GM20431 (cell line): ENCODE results near the gene BMP4.

Experiments used
- in situ Hi-C: fragments of 300-500 bp; cut with MseI, MboI; formaldehyde crosslinking; loops from one replicate; pipeline ENCODE4 v1.15.0; 2020; ENCODE audit warnings: low sequenced_read_pairs; ENCODE audit not compliant: unreplicated experiment

The BMP4 gene

DNA sequence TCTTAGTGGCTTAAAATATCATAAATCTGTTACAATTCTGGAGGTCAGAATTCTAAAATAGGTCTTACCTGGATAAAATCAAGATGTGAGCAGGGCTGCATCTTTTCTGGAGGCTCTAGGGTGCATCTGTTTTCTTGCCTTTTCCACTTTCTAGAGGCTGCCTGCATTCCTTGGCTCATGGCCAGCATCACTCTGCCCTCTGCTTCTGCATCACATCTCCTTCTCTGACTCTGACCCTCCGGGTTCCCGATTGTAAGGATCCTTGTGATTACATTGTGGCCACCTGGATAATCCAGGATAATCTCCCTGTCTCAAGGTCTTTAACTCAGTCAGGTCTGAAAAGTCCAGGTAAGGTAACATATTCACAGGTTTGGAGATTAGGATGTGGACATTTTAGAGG is 11.0 kb upstream of the BMP4 start:
- in situ Hi-C loops: no loop called here

DNA sequence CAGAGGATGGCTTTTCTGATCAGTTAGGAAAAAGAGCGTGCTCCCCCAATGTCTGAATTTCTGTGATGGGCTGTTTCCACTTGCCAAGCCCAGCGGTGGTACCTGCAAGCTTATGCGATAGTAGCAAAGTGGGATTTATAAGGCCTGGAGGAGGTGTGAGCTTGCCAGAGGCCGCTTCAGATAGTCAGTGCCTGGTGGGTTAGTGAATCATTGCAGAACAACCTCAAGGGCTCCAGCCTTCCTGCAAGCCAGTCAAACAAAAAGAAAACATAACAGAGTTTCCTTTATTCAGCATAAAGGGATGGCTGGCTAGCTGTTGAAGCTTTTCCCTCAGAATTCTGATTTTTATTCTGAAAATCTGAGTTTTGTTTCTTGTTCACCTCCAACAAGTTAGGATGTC is 7.6 kb upstream of the BMP4 start:
- in situ Hi-C loops: no loop called here

DNA sequence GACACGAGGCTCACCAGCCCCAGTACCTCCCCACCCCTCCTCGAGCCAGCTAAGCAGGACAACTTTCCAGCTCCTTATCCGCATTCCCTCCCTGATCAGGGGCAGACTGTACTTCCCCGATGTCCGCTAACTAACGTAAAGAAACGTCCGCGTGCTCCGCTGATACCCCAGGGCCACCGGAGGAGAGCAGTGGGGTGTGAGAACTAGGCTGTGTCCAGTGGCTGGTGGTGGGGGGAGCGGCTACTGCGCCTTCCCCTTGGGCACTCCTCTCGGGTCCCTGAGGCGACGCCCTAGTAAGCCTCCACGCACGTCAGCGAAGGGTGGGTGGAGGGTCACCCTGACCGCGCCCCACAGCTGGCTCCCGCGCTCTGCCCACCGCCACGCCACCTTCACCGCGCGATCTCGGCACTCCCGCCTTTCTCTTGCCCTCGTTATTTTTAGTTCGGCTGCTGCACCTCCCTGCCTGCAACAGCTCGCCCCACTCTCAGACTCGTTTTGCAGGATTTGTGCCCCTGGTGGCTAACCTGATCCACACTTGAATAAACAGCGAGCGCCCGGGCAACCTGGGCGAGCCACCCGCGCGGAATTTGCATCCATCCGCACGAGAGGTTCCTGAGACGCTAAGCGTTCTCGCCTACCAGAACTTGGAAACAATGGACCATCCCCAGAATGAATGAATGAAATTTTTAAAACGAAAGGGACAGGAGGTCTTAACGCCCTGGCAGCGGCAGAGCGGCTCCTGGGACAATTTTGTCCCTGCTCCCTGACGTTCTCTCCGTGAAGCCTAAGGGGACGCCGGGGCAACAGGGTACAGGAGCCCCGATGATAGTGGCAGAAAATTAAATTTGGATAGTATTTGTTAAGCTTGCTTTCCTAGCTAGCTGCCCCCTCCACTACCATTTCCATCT is 6.9 kb upstream of the BMP4 start:
- in situ Hi-C loops: no loop called here

DNA sequence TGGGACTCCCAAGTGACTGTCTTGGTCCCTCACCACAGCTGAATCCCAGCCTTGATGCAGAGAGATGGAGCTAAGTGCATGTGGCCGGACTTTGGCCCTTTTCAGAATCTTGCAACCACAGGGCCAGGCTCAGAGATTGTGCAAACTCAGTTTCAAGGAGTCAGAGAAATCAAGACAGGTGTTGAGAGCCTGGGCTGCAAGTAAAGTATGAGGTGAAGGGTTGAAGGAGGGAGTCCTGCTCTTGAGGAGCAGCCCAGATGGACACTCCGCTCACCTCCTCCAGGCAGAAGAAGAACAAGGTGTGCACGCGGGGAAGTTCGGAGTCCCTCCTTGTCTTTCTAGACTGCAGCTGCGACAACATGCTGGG is 6.3 kb upstream of the BMP4 start:
- in situ Hi-C loops: no loop called here

DNA sequence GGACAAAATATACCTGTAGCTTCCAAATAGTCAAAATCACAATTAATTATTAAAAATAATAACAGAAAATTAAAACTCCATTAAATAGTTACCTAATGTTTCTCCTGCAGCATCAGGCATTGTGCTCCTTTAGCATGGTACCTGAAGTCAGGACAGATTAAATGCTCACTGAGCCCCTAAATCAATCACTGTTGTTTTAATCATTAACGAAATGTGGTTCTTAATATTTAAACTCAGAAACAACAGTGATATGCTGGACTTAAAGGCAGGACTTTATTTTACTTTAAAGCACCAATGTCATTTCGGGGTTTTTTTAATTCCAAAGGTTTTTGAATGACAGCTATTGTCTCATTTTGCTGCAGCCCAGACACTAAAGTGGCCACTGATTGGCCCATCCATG is 2.0 kb upstream of the BMP4 start:
- in situ Hi-C loops: no loop called here

DNA sequence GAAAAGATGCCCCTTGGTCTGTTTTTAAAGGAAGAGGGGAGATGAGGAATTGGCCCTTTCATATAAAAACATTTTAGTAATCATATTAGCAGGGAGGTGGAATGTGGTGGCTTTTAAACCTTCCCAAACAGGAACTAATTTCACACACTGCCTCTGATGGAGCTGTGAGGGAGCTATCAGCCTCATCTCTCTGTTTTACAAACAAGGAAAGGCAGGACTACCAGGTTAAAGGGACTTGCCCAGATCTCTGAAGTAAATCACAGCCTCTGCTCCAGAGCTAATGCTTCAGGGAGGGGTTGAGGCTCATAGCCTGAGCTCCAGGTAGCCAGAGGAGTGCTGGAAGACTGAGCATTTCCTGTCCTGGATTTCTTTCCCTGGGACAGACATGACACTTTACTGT is 1.1 kb upstream of the BMP4 start:
- in situ Hi-C loops: no loop called here

DNA sequence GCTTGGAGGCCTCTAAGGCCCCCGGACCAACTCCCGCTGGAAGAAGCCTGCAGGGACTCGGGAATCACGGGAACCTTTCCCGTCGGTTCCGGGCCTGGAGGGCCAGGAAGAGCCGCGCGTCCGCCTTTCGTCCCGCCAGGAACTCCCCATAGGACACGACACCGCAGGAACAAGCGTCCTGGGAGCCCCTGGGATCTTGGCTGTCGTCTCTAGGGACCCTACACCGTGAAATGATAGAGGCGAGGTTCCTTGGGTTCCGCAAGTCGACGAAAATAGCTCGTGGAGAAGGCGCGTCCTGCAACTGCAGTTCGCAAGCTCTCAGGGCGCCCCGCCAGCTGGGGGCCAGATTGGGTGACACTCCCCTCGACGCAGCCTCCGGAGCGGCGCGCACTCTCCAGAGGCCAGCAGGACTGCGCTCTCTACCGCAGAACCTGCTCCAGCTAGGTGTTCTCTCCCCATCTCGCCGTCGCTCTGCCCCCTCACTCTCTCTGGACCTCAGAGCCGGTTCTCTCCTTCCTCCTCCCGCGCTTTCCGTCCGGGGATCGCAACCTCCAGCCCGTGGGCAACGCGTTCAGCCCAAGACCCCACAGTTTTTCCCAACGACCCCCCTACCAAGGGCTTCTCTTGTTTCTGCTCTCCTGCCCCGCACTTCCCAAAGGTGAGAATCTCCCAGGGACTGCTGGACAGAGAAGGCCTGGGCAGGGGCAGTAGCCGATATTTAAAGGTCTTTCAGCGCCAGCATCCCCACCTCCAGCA is 776 bp downstream of the BMP4 start:
- in situ Hi-C loops: no loop called here

DNA sequence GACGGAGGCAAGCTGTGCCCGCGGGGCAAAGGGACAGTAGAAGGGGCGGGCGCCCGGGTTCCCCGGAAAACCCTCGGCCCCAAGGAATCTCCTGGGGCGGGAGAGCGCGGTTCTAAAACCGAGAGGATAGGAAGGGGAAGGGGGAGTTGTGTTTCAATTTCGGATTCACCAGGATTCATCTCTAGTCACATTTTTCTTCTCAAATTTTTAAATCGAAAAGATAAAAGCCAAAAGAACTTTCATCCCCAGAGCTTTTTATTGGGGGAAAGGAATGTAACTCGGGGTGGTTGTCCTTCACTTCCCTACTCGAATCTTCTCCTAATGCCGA is 1.4 kb downstream of the BMP4 start:
- in situ Hi-C loops: no loop called here

DNA sequence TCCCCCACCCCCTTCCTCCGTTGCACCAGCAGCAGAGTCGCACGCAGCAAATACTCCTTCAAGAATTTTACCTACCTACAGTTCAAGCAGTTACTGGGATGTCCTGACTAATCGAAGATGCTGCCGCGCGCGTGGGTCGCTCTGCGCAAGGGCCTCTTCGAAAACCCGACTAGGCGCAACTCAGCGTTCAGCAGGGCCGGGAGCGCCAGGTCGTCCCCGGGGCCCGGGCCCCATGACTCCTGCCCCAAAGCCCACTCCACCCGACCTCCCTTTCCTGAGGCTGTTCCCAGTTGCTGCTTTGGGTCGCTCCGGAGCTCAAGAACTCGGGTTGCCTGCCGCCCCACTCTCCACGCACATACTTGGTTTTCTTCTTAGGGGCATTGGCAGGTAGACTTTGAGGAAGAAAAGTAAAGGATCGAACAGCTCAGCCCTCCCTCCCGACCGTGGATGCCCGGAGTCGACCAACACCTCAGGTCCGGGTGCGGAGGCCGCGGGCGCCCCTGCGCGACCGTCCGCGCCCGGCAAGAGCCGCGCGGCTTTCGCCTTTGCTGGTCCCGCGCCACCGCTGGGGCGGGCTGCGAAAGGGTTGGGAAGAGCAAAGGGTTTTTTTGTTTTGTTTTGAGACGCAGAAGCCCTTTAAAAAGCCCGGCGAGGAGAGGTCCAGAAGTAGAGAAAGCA is 1.9 kb downstream of the BMP4 start:
- in situ Hi-C loops: no loop called here

DNA sequence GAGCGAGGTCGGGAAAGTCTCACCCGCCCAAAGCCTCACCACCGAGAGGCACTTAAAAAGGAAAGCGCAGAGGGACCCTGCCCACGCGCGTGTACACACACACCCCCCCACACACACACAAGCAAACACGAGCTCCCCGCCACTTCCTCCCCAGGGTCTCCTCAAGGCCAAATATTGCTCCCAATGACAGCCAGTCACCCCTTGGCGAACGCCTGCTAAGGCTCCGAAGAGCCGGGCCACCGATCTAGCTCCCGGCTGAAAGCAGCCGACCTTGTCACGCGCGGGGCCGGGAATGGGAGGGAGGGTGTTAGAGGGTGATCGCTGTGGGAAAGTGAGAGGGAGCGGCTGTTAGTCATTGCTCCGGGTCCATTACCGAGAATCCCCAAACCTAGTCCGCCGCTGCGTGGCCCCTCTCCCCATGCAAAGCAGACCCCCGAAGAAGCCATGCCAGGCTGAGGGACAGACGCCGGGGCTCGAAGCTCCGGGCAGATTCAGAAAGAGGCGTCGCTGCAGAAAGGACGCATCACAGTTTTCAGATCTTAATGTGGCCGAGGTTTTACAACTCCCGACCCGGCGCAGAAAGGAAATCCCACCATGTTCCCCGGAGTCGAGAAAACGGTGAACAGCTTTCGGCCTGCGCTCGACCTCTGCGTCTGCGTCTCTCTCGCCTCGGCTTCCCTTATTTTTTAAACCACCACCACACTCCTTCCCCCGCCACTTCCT is 2.6 kb downstream of the BMP4 start:
- in situ Hi-C loops: no loop called here

DNA sequence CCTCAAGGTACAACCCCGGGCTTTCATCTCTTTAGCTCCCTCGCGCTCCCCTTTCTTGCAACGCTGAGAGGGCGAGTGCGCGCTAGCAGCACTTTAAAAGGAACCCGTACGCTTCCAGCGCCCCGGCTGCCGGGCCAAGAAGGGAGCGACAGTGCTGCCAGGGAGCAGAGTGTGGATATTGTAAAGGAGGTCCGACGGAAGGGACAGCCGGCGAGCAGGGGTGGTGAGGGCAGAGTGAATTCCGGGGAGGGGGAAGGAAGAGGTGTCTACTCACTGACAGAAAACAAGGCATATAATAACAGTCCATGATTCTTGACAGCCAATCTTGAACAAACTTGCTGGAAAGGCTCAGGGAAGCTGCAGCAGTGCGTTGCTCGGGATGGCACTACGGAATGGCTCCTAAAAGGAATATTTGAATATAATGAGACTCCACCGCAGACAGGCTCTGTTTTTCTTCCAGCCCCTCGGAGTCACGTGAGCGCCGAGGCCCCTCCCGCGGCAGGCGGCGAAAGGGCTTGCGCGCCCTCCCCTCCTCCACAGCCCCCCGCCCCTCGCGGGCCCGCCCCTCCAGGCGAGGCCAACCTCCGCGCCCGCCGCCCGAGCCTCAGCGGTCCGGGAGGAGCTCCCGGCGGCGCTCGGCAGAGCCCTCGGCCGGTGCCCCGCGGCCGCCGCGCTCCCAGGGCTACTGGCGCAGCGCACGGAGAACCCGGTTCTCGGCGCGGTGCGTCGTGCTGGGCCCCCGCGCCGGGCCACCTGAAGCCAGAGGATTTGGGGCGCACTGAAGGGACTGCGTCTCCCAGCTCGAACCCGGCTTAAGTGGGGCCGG is 3.4 kb downstream of the BMP4 start:
- in situ Hi-C loops: no loop called here

DNA sequence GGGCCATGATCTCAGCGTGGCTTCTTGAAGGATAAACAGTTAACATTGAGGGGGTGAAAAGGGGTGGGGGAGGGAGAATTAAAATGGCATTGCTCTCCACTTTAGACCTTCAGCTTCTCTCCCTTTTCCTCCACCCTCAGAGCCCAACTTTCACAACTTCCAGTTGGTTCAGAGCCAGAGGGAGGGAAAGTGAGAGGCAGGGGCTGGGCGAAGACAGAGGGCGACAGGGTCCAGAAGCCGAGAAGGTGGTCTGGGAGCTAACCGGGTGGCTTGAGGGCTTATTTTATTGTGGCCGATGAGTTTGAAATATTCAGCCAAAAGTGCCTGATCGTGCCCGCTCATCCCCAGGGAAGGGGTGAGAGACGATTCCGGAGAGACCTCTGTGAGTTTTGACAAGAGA is 4.1 kb downstream of the BMP4 start:
- in situ Hi-C loops: no loop called here

DNA sequence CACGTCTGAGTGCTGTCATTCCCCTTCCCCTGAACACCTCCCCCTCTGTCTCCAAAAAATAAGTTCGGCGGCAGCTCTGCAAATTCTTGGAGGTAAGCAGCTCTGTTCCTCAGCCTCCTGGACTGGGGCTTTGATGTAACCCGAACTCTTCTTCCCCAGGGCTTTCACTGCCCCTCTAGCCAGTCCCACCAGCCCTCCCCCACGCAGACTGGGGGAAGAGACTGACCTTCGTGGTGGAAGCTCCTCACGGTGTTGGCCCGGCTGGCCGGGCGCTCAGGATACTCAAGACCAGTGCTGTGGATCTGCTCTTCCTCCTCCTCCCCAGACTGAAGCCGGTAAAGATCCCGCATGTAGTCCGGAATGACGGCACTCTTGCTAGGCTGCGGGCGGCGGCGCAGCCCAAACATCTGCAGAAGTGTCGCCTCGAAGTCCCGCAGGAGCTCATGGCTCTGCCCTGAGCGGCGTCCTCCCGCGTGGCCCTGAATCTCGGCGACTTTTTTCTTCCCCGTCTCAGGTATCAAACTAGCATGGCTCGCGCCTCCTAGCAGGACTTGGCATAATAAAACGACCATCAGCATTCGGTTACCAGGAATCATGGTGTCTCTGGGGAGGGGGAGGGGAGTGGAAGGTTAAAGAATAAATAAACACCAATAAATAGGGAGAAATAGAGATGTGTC is 4.9 kb downstream of the BMP4 start:
- in situ Hi-C loops: no loop called here

DNA sequence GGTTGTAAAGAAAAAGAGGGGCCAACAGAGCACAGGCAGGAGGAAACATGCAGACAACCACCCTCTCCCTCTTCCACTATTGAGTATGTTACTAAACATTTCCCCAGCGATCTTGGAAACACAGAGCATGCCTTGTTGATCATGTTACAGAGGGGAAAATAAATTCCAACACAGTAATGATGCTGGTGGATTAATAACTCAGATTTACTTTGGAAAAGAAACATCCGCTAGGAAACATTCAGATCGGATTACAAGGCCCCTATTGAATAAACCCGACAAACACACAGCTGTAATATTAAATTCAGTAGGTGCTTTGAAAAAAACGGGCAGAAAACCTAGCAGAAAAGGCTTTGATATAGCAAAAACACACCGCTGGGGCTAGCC is 5.4 kb downstream of the BMP4 start:
- in situ Hi-C loops: no loop called here

DNA sequence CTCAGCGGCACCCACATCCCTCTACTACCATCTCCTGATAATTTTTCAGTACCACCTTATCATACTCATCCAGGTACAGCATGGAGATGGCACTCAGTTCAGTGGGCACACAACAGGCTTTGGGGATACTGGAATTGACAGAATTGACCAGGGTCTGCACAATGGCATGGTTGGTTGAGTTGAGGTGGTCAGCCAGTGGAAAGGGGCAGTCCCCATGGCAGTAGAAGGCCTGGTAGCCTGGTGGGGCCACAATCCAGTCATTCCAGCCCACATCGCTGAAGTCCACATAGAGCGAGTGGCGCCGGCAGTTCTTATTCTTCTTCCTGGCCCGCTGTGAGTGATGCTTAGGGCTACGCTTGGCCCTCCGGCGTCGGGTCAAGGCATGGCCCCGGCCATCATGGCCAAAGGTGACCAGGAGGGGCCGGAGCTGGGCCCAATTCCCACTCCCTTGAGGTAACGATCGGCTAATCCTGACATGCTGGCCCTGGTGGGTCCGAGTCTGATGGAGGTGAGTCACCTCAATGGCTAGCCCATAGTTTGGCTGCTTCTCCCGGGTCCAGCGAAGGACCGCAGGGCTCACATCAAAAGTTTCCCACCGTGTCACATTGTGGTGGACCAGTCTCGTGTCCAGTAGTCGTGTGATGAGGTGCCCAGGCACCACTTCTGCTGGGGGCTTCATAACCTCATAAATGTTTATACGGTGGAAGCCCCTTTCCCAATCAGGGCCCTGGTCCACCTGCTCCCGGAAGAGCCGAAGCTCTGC is 6.4 kb downstream of the BMP4 start:
- in situ Hi-C loops: no loop called here

DNA sequence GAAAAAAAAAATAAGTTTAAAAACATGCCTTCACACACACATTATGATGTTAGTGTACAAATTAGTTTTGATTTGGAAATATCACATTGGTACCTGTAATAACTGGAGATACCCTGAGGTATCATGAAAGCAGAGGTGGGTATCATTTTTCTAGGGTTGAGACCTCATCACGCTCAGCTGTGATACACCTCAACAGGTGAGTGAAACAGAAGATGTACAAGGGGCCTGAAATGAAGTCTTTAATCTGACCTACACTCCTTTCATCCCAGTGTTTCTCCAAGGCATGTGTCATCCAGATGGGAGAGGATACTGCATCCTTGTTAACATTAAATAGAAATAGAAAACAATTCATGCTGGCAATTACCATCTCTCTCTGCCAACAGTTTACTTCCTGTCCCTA is 7.4 kb downstream of the BMP4 start:
- in situ Hi-C loops: no loop called here

DNA sequence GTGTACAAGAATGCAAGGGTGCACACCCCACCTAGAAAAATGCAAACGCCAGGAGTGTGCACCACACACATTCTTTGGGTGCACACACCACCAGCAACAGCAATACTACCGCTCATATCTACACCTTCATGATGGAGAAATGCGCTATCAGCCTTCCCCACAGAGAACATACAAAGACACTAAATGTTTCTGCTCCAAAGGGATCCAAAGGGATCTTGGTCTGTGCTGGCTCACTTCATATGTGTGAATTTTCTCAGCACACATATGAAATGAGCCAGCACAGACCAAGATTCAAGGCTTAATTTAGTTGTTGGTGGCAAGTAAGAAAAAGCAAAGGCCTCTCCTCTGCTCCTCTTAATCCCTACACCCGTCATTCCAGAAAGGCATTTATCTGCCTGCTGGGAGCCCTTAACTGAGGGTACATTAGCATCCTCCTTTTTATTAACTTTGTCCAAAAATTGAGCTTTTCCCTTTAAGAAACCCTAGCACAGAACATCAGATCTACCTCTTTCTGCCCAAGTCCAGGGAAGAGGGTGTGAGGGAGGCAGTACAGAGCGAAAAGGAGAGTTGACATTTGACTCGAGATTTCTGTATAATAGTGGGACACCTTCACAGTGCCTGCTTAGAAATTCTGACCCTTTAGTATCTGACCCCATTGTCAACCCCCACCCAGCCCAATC is 8.3 kb downstream of the BMP4 start:
- in situ Hi-C loops: no loop called here
